WTC11 (cell line): ENCODE data around the gene TXNL4A. TPM values are rescaled to one million over a fixed set of nuclear protein-coding genes. Genes with fewer than 3 reads are reported as not detected.

Experiments used
- ATAC-seq: fragments of 200-7000 bp; cut with Tn5 transposase; 2 replicates; pipeline ENCODE4 v1.10.0; 2021; ENCODE audit warnings: mild to moderate bottlenecking, moderate library complexity
- CTCF ChIA-PET: fragments of 300-600 bp; sonication (Branson Sonifier 250); formaldehyde crosslinking; loops from one replicate; lab custom pipeline; 2021; ENCODE audit warnings: antibody characterized with exemption; lab: Charles Lee
- POLR2A ChIA-PET: fragments of 350-600 bp; sonication (Branson Sonifier 250); formaldehyde crosslinking; loops from one replicate; lab custom pipeline; 2021; ENCODE audit warnings: antibody characterized with exemption; lab: Charles Lee
- DNase-seq: peaks from one replicate; pipeline ENCODE4 v3.0.0; 2021; ENCODE audit warnings: low spot score
- H3K27ac Mint-ChIP-seq: 2 replicates; pipeline ENCODE4 v1.8.0; 2021; ENCODE audit warnings: mixed read lengths
- H3K27me3 Mint-ChIP-seq: 2 replicates; pipeline ENCODE4 v1.8.0; 2021; ENCODE audit warnings: low read depth, mild to moderate bottlenecking, moderate library complexity, mixed read lengths
- H3K36me3 Mint-ChIP-seq: 2 replicates; pipeline ENCODE4 v1.8.0; 2021; ENCODE audit warnings: mixed read lengths
- H3K4me1 Mint-ChIP-seq: 2 replicates; pipeline ENCODE4 v1.8.0; 2022; ENCODE audit warnings: mixed read lengths
- H3K4me3 Mint-ChIP-seq: 2 replicates; pipeline ENCODE4 v1.8.0; 2021; ENCODE audit warnings: mild to moderate bottlenecking, moderate library complexity, mixed read lengths
- H3K9me3 Mint-ChIP-seq: 2 replicates; pipeline ENCODE4 v1.8.0; 2021; ENCODE audit warnings: mixed read lengths
- EMX1 ChIP-seq: fragments of 250-450 bp; sonication (Bioruptor Pico); IDR thresholded peaks from 2 replicates; pipeline ENCODE4 v1.8.0; 2021; ENCODE audit warnings: mild to moderate bottlenecking
- ESRRA ChIP-seq: sonication (generic); formaldehyde crosslinking; IDR thresholded peaks from 2 replicates; pipeline ENCODE4 v1.8.1; 2022; ENCODE audit warnings: mild to moderate bottlenecking, missing genetic modification reagents, borderline replicate concordance
- HMGA2 ChIP-seq: fragments of 250-450 bp; sonication (Bioruptor Pico); IDR thresholded peaks from 2 replicates; pipeline ENCODE4 v1.4.0; 2021; ENCODE audit warnings: mild to moderate bottlenecking, moderate library complexity
- JUN ChIP-seq: sonication (generic); formaldehyde crosslinking; IDR thresholded peaks from 2 replicates; pipeline ENCODE4 v1.8.0; 2023; ENCODE audit warnings: mild to moderate bottlenecking, missing genetic modification reagents
- NFATC4 ChIP-seq: fragments of 250-450 bp; sonication (Bioruptor Pico); IDR thresholded peaks from 2 replicates; pipeline ENCODE4 v1.9.0; 2021; ENCODE audit warnings: mild to moderate bottlenecking
- NFE2L1 ChIP-seq: sonication (generic); formaldehyde crosslinking; IDR thresholded peaks from 2 replicates; pipeline ENCODE4 v1.8.1; 2023; ENCODE audit warnings: missing genetic modification reagents
- RELA ChIP-seq: sonication (generic); formaldehyde crosslinking; IDR thresholded peaks from 2 replicates; pipeline ENCODE4 v1.8.1; 2022; ENCODE audit warnings: missing genetic modification reagents, mild to moderate bottlenecking, borderline replicate concordance
- SMAD3 ChIP-seq: sonication (generic); formaldehyde crosslinking; IDR thresholded peaks from 2 replicates; pipeline ENCODE4 v1.8.0; 2022; ENCODE audit warnings: missing genetic modification reagents, mild to moderate bottlenecking, borderline replicate concordance
- TCF7 ChIP-seq: sonication (generic); formaldehyde crosslinking; IDR thresholded peaks from 2 replicates; pipeline ENCODE4 v1.8.0; 2022; ENCODE audit warnings: mild to moderate bottlenecking, low read depth, missing genetic modification reagents, moderate library complexity
- total RNA-seq: library from RNA; stranded (reverse); gene quantifications from 3 replicates; pipeline ENCODE4 v1.2.3, GENCODE V29; 2021
- TF ChIP-seq, protein P1 (sequence below): sonication (generic); formaldehyde crosslinking; IDR thresholded peaks from 2 replicates; pipeline ENCODE4 v1.8.0; 2023; ENCODE audit warnings: mild to moderate bottlenecking, missing genetic modification reagents
- TF ChIP-seq, protein P2 (sequence below): sonication (generic); formaldehyde crosslinking; IDR thresholded peaks from 2 replicates; pipeline ENCODE4 v1.8.0; 2022; ENCODE audit warnings: missing genetic modification reagents
- TF ChIP-seq, protein P3 (sequence below): sonication (generic); formaldehyde crosslinking; IDR thresholded peaks from 2 replicates; pipeline ENCODE4 v1.8.1; 2022; ENCODE audit warnings: missing genetic modification reagents, borderline replicate concordance
- TF ChIP-seq, protein P4 (sequence below): sonication (generic); formaldehyde crosslinking; IDR thresholded peaks from 2 replicates; pipeline ENCODE4 v1.8.1; 2023; ENCODE audit warnings: mild to moderate bottlenecking, missing genetic modification reagents, moderate library complexity
- TF ChIP-seq, protein P5 (sequence below): fragments of 250-450 bp; sonication (Bioruptor Pico); IDR thresholded peaks from 2 replicates; pipeline ENCODE4 v1.9.0; 2021; ENCODE audit warnings: mild to moderate bottlenecking
- TF ChIP-seq, protein P6 (sequence below): sonication (generic); formaldehyde crosslinking; IDR thresholded peaks from 2 replicates; pipeline ENCODE4 v1.8.0; 2022; ENCODE audit warnings: mild to moderate bottlenecking, missing genetic modification reagents
- TF ChIP-seq, protein P7 (sequence below): sonication (generic); formaldehyde crosslinking; IDR thresholded peaks from 2 replicates; pipeline ENCODE4 v1.8.0; 2023; ENCODE audit warnings: missing genetic modification reagents, mild to moderate bottlenecking, borderline replicate concordance

TXNL4A gene
- total RNA-seq, 1 experiment from 2014 or later = 157 TPM

DNA sequence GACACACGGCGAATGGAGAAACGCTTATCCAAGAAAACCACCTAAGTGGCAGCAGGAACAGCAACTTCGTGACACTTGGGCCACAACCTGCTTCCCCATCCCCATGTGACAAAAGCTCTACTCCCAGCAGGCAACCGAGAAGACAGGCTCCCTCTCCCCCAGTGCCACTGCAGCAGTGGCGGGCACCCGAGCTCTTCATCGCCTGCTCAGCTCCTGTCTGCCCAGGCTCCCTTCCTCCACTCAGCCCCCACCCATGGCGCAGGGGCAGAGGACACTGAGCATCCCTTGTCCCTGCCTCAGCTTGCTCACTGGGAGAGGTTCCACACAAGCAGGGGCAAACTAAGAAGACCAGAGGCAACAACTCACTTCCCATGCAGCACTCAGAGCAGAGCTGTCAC lies 59.8 kb downstream of the TXNL4A start (continued):
- TF ChIP-seq HMGA2 (CRISPR knock-in tag) = no peak
- TF ChIP-seq, protein P1, sequence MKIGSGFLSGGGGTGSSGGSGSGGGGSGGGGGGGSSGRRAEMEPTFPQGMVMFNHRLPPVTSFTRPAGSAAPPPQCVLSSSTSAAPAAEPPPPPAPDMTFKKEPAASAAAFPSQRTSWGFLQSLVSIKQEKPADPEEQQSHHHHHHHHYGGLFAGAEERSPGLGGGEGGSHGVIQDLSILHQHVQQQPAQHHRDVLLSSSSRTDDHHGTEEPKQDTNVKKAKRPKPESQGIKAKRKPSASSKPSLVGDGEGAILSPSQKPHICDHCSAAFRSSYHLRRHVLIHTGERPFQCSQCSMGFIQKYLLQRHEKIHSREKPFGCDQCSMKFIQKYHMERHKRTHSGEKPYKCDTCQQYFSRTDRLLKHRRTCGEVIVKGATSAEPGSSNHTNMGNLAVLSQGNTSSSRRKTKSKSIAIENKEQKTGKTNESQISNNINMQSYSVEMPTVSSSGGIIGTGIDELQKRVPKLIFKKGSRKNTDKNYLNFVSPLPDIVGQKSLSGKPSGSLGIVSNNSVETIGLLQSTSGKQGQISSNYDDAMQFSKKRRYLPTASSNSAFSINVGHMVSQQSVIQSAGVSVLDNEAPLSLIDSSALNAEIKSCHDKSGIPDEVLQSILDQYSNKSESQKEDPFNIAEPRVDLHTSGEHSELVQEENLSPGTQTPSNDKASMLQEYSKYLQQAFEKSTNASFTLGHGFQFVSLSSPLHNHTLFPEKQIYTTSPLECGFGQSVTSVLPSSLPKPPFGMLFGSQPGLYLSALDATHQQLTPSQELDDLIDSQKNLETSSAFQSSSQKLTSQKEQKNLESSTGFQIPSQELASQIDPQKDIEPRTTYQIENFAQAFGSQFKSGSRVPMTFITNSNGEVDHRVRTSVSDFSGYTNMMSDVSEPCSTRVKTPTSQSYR = no peak

DNA sequence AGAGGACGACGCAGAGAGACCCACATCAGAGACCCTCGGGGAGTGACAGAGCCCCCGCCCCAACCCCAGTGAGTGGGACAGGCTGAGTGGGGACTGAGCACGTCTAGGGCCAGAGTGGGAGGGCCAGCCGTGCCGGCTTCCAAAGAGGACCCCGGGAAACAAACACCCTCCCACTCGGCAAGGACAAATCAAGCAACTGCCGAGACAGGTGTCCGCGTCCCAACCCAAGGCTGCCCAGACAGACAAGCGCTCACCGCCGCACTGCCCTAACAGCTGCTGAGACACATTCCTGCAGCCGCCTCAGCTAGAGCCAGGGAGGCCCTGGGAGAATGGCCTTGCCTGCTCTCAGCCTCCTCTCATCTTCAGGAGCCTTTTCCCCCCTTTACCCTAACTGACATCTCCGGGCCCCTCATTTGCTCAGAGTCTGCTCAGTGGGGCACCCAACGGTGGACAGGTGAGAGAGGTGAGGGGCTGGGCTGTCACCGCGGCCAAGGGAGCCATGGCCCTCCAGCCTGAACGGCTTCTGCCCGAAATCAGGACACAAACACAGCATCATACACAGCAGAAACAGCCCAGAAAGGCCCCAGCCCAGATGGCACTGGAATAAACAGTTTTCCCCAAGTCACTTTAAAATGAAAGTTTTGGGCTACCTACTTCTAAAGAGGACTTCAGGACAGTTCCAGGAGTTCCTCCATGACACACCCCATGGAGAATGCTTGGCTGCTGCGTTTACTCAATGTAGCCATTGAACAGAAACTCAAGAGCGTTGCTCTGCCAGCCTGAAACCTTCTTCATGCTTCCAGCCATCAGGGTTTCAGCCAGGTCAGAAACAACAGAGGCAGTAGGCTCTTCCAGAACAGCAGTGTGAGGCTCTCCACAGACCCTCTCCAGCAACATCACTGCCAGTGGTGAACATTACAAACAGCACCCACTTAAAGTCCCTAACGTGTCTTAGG lies 60.5 kb downstream of the TXNL4A start:
- Mint-ChIP-seq H3K36me3 (peaks cover 28% of the 10 kb centered on the region), H3K4me3 (no peak overlapping the region), H3K27ac (no peak overlapping the region), H3K27me3 (no peaks in the 10 kb centered on the region; the same call in 1 of the 2 replicates), H3K9me3 (peaks cover 40% of the 10 kb centered on the region), H3K4me1 (peaks cover 11% of the 10 kb centered on the region)
- ATAC-seq (0 out of 2 replicates have a peak, but pooled peaks have one; percentile 20), DNase-seq (peak; percentile 16)
- ChIA-PET POLR2A (no interaction called here), CTCF (interaction anchor here (0.5 kb wide), 1 partner anchor 194 kb away, joined by 3 read pairs; no protein-coding TSS in a partner anchor)
- TF ChIP-seq TCF7 = no peak
- TF ChIP-seq, protein P2, sequence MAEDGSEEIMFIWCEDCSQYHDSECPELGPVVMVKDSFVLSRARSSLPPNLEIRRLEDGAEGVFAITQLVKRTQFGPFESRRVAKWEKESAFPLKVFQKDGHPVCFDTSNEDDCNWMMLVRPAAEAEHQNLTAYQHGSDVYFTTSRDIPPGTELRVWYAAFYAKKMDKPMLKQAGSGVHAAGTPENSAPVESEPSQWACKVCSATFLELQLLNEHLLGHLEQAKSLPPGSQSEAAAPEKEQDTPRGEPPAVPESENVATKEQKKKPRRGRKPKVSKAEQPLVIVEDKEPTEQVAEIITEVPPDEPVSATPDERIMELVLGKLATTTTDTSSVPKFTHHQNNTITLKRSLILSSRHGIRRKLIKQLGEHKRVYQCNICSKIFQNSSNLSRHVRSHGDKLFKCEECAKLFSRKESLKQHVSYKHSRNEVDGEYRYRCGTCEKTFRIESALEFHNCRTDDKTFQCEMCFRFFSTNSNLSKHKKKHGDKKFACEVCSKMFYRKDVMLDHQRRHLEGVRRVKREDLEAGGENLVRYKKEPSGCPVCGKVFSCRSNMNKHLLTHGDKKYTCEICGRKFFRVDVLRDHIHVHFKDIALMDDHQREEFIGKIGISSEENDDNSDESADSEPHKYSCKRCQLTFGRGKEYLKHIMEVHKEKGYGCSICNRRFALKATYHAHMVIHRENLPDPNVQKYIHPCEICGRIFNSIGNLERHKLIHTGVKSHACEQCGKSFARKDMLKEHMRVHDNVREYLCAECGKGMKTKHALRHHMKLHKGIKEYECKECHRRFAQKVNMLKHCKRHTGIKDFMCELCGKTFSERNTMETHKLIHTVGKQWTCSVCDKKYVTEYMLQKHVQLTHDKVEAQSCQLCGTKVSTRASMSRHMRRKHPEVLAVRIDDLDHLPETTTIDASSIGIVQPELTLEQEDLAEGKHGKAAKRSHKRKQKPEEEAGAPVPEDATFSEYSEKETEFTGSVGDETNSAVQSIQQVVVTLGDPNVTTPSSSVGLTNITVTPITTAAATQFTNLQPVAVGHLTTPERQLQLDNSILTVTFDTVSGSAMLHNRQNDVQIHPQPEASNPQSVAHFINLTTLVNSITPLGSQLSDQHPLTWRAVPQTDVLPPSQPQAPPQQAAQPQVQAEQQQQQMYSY (CRISPR knock-in tag) = no peak
- TF ChIP-seq, protein P3, sequence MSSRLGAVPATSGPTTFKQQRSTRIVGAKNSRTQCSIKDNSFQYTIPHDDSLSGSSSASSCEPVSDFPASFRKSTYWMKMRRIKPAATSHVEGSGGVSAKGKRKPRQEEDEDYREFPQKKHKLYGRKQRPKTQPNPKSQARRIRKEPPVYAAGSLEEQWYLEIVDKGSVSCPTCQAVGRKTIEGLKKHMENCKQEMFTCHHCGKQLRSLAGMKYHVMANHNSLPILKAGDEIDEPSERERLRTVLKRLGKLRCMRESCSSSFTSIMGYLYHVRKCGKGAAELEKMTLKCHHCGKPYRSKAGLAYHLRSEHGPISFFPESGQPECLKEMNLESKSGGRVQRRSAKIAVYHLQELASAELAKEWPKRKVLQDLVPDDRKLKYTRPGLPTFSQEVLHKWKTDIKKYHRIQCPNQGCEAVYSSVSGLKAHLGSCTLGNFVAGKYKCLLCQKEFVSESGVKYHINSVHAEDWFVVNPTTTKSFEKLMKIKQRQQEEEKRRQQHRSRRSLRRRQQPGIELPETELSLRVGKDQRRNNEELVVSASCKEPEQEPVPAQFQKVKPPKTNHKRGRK (CRISPR knock-in tag) = no peak
- TF ChIP-seq, protein P4, sequence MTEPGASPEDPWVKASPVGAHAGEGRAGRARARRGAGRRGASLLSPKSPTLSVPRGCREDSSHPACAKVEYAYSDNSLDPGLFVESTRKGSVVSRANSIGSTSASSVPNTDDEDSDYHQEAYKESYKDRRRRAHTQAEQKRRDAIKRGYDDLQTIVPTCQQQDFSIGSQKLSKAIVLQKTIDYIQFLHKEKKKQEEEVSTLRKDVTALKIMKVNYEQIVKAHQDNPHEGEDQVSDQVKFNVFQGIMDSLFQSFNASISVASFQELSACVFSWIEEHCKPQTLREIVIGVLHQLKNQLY = no peak
- TF ChIP-seq ESRRA (CRISPR knock-in tag) = no peak
- no peak for TF ChIP-seq NFATC4
- TF ChIP-seq, protein P5, sequence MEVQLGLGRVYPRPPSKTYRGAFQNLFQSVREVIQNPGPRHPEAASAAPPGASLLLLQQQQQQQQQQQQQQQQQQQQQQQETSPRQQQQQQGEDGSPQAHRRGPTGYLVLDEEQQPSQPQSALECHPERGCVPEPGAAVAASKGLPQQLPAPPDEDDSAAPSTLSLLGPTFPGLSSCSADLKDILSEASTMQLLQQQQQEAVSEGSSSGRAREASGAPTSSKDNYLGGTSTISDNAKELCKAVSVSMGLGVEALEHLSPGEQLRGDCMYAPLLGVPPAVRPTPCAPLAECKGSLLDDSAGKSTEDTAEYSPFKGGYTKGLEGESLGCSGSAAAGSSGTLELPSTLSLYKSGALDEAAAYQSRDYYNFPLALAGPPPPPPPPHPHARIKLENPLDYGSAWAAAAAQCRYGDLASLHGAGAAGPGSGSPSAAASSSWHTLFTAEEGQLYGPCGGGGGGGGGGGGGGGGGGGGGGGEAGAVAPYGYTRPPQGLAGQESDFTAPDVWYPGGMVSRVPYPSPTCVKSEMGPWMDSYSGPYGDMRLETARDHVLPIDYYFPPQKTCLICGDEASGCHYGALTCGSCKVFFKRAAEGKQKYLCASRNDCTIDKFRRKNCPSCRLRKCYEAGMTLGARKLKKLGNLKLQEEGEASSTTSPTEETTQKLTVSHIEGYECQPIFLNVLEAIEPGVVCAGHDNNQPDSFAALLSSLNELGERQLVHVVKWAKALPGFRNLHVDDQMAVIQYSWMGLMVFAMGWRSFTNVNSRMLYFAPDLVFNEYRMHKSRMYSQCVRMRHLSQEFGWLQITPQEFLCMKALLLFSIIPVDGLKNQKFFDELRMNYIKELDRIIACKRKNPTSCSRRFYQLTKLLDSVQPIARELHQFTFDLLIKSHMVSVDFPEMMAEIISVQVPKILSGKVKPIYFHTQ (CRISPR knock-in tag) = no peak
- TF ChIP-seq, protein P6, sequence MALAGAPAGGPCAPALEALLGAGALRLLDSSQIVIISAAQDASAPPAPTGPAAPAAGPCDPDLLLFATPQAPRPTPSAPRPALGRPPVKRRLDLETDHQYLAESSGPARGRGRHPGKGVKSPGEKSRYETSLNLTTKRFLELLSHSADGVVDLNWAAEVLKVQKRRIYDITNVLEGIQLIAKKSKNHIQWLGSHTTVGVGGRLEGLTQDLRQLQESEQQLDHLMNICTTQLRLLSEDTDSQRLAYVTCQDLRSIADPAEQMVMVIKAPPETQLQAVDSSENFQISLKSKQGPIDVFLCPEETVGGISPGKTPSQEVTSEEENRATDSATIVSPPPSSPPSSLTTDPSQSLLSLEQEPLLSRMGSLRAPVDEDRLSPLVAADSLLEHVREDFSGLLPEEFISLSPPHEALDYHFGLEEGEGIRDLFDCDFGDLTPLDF (CRISPR knock-in tag) = no peak
- TF ChIP-seq EMX1 (CRISPR knock-in tag) = no peak
- TF ChIP-seq SMAD3 (CRISPR knock-in tag) = no peak
- TF ChIP-seq, protein P7, sequence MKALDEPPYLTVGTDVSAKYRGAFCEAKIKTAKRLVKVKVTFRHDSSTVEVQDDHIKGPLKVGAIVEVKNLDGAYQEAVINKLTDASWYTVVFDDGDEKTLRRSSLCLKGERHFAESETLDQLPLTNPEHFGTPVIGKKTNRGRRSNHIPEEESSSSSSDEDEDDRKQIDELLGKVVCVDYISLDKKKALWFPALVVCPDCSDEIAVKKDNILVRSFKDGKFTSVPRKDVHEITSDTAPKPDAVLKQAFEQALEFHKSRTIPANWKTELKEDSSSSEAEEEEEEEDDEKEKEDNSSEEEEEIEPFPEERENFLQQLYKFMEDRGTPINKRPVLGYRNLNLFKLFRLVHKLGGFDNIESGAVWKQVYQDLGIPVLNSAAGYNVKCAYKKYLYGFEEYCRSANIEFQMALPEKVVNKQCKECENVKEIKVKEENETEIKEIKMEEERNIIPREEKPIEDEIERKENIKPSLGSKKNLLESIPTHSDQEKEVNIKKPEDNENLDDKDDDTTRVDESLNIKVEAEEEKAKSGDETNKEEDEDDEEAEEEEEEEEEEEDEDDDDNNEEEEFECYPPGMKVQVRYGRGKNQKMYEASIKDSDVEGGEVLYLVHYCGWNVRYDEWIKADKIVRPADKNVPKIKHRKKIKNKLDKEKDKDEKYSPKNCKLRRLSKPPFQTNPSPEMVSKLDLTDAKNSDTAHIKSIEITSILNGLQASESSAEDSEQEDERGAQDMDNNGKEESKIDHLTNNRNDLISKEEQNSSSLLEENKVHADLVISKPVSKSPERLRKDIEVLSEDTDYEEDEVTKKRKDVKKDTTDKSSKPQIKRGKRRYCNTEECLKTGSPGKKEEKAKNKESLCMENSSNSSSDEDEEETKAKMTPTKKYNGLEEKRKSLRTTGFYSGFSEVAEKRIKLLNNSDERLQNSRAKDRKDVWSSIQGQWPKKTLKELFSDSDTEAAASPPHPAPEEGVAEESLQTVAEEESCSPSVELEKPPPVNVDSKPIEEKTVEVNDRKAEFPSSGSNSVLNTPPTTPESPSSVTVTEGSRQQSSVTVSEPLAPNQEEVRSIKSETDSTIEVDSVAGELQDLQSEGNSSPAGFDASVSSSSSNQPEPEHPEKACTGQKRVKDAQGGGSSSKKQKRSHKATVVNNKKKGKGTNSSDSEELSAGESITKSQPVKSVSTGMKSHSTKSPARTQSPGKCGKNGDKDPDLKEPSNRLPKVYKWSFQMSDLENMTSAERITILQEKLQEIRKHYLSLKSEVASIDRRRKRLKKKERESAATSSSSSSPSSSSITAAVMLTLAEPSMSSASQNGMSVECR (CRISPR knock-in tag) = no peak
- TF ChIP-seq RELA (CRISPR knock-in tag) = no peak
- no peak for TF ChIP-seq JUN
- TF ChIP-seq NFE2L1 (CRISPR knock-in tag) = no peak
